ENCODE results near the gene OR7D2. TPM values are rescaled to one million over a fixed set of nuclear protein-coding genes. Genes with fewer than 3 reads are reported as not detected.

The OR7D2 gene
- not detected for total RNA-seq
- polyA plus RNA-seq (2013, experiment 1 of 2) = 0.03 TPM
- 0.04 TPM for polyA plus RNA-seq (2013, experiment 2 of 2)
- total RNA-seq = 0 to 3.0 (median 0.46) reads per million in 172 experiments

DNA sequence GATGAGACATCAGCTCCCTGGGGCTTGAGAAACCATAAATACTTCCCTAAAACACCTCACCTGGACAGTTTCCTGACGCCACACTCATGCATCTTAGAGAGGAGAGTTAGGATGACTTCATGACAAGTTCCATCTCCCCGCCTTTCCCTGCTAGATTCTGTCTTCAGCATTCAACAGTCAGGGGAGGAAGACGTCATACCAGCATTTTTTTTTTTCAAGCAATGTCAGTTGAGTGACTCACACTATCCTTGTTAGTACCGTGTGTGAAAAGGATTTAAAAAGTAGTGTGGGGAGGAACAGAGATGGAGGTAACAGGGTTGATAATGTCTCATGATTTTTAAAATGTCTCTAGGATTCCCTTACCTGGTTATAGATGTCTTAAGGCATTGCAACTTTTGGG is at the start of gene OR7D2:
Gene OR7D2, plus strand, starts transcription at position 79 of the 400 bp plus-strand sequence. CDS start 6,803 bp downstream, outside the sequence.
- no peaks in the 10 kb centered on the region for H3K4me1 ChIP-seq (ENCODE audit: insufficient read depth, low read length)

DNA sequence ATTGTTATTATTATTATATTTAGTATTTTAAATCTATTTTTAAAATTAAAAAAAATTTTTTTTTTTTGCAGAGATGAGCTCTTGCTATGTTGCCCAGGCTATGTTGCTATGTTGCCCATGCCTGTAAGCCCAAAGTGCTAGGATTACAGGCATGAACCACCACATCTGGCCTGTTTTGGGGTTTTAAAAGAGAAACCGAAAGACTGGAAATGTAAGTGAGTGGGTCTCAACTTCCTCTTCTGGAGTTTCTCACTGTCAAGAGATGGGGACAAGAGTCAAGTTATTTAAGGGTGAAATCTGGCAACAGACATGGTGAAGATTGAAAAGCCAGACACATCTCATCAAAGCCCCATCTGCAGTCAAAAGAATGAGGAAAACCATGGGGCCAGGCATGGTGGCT is 47.8 kb upstream of the OR7D2 start:
- H3K27ac Mint-ChIP-seq = no peak overlapping the region
- CTCF ChIA-PET = no interaction called here
- Histone ChIP-seq H3K27me3 (ENCODE audit: control insufficient read depth in 1 of 2, insufficient read depth in 2 of 2, low read length in 2 of 2) (peaks cover 6 to 9% of the 10 kb centered on the region in 2 experiments), H3K27ac (ENCODE audit: low read depth in 1 of 2, low read length in 2 of 2) (no peak overlapping the region), H3K36me3 (ENCODE audit: insufficient read depth, low read length) (no peaks in the 10 kb centered on the region), H3K9me3 (ENCODE audit: control insufficient read depth in 1 of 2, insufficient read depth in 1 of 2, low read length in 2 of 2) (no peaks in the 10 kb centered on the region), H3K4me3 (ENCODE audit: low read length) (no peak overlapping the region), H3K4me1 (ENCODE audit: insufficient read depth, low read length) (no peaks in the 10 kb centered on the region)
- no peak overlapping the region for H3K4me3 Mint-ChIP-seq
- DNase-seq = peak in 1 of 14 experiments; percentile 11
- ATAC-seq (ENCODE audit: poor library complexity) = no peak
- H3K36me3 Mint-ChIP-seq (ENCODE audit: low read depth) = no peaks in the 10 kb centered on the region
- intact Hi-C loops (cut with DNase I, micrococcal nuclease) = no loop called here
- no peaks in the 10 kb centered on the region for H3K4me1 Mint-ChIP-seq (ENCODE audit: low read depth)
- POLR2A ChIA-PET = no interaction called here
- TF ChIP-seq, protein P1, sequence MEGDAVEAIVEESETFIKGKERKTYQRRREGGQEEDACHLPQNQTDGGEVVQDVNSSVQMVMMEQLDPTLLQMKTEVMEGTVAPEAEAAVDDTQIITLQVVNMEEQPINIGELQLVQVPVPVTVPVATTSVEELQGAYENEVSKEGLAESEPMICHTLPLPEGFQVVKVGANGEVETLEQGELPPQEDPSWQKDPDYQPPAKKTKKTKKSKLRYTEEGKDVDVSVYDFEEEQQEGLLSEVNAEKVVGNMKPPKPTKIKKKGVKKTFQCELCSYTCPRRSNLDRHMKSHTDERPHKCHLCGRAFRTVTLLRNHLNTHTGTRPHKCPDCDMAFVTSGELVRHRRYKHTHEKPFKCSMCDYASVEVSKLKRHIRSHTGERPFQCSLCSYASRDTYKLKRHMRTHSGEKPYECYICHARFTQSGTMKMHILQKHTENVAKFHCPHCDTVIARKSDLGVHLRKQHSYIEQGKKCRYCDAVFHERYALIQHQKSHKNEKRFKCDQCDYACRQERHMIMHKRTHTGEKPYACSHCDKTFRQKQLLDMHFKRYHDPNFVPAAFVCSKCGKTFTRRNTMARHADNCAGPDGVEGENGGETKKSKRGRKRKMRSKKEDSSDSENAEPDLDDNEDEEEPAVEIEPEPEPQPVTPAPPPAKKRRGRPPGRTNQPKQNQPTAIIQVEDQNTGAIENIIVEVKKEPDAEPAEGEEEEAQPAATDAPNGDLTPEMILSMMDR (IDR thresholded peaks at IDR 0.05) = no peak
- H3K27me3 Mint-ChIP-seq = peaks cover 32% of the 10 kb centered on the region
- no peaks in the 10 kb centered on the region for H3K9me3 Mint-ChIP-seq

More for the DNA sequence above, at the start of gene OR7D2:
- H3K4me3 ChIP-seq (ENCODE audit: low read length) = no peak within 1 kb of the TSS
- no peak within 1 kb of the TSS for H3K27ac ChIP-seq (ENCODE audit: low read depth in 1 of 2, low read length in 2 of 2)
- Mint-ChIP-seq H3K4me3 (no peak within 1 kb of the TSS), H3K27me3 (peaks cover 9% of the 10 kb centered on the region), H3K27ac (no peak within 1 kb of the TSS), H3K9me3 (no peaks in the 10 kb centered on the region), H3K36me3 (ENCODE audit: low read depth) (no peaks in the 10 kb centered on the region), H3K4me1 (ENCODE audit: low read depth) (no peaks in the 10 kb centered on the region)
- H3K36me3 ChIP-seq (ENCODE audit: insufficient read depth, low read length) = no peaks in the 10 kb centered on the region
- CTCF ChIA-PET = no interaction called here
- TF ChIP-seq, protein P1 (IDR thresholded peaks at IDR 0.05) = no peak
- H3K9me3 ChIP-seq (ENCODE audit: control insufficient read depth in 1 of 2, insufficient read depth in 1 of 2, low read length in 2 of 2) = peaks cover 0 to 10% of the 10 kb centered on the region in 2 experiments
- POLR2A ChIA-PET = no interaction called here
- H3K27me3 ChIP-seq (ENCODE audit: control insufficient read depth in 1 of 2, insufficient read depth in 2 of 2, low read length in 2 of 2) = peaks cover 0 to 8% of the 10 kb centered on the region in 2 experiments
- intact Hi-C loops (cut with DNase I, micrococcal nuclease) = no loop called here
- DNase-seq = no peak
- no peak for ATAC-seq (ENCODE audit: poor library complexity)

DNA sequence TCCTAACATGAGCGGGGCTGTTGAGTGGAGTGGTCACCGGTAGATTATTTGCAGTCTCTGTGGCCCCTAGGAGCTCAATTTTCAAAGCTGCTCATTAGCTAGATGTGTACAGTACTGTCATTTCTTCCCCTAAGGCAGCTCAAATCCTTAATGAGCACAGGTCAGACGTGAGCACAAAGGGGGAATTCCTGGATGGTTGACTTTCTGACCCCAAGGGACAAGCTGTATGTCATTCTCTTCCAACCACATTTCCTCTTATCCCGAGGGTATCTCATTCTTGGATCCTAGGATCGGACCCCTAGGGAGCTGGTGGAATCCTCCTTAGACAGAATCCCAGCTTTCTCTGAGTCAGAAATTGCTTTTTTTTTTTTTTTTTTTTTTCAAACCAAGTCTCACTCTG is 46.4 kb upstream of the OR7D2 start:
- Mint-ChIP-seq H3K4me3 (no peak overlapping the region), H3K4me1 (ENCODE audit: low read depth) (peaks cover 6% of the 10 kb centered on the region), H3K27me3 (peaks cover 25% of the 10 kb centered on the region), H3K27ac (no peak overlapping the region), H3K9me3 (no peaks in the 10 kb centered on the region), H3K36me3 (ENCODE audit: low read depth) (no peaks in the 10 kb centered on the region)
- ChIA-PET POLR2A (no interaction called here), CTCF (interaction anchor here (0.6 kb wide), 1 partner anchor 1011 kb away, joined by 4 read pairs; no protein-coding TSS in a partner anchor)
- H3K27me3 ChIP-seq (ENCODE audit: control insufficient read depth in 1 of 2, insufficient read depth in 2 of 2, low read length in 2 of 2) = peaks cover 0 to 9% of the 10 kb centered on the region in 2 experiments
- no peaks in the 10 kb centered on the region for H3K36me3 ChIP-seq (ENCODE audit: insufficient read depth, low read length)
- no peaks in the 10 kb centered on the region for H3K9me3 ChIP-seq (ENCODE audit: control insufficient read depth in 1 of 2, insufficient read depth in 1 of 2, low read length in 2 of 2)
- no peak overlapping the region for H3K4me3 ChIP-seq (ENCODE audit: low read length)
- intact Hi-C loops (cut with DNase I, micrococcal nuclease) = no loop called here
- ATAC-seq (ENCODE audit: poor library complexity) = no peak
- H3K4me1 ChIP-seq (ENCODE audit: insufficient read depth, low read length) = peaks cover 8% of the 10 kb centered on the region
- TF ChIP-seq, protein P1 (IDR thresholded peaks at IDR 0.05) = no peak
- H3K27ac ChIP-seq (ENCODE audit: low read depth in 1 of 2, low read length in 2 of 2) = no peak overlapping the region
- no peak for DNase-seq

Data from CD4-positive, alpha-beta T cell (primary cell).